ENCODE measurements around the gene TBCD.

DNA sequence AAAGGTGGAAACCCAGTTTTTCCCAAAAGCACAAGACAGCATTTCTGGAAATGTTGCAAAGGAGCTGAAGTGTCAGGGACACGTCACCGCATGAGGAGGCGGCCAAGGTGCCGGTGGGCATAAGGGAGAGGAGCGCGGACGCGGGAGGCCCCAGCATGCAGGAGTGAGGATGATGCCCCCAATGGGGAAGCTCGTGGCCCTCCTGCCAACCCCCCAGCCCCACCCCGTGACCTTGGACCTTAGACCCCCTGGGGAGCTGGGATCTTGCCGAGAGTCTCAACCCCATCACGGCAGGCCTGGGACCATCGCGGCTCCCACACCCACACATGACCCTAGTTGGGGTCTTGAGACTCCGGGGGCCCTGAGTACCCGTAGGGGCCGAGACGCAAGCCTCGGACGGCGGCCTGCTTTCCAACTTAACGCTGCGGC, 208.1 kb downstream of the TBCD start:
- TF ChIP-seq, protein P1, sequence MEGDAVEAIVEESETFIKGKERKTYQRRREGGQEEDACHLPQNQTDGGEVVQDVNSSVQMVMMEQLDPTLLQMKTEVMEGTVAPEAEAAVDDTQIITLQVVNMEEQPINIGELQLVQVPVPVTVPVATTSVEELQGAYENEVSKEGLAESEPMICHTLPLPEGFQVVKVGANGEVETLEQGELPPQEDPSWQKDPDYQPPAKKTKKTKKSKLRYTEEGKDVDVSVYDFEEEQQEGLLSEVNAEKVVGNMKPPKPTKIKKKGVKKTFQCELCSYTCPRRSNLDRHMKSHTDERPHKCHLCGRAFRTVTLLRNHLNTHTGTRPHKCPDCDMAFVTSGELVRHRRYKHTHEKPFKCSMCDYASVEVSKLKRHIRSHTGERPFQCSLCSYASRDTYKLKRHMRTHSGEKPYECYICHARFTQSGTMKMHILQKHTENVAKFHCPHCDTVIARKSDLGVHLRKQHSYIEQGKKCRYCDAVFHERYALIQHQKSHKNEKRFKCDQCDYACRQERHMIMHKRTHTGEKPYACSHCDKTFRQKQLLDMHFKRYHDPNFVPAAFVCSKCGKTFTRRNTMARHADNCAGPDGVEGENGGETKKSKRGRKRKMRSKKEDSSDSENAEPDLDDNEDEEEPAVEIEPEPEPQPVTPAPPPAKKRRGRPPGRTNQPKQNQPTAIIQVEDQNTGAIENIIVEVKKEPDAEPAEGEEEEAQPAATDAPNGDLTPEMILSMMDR (IDR thresholded peaks at IDR 0.05) = no peak
- TF ChIP-seq POLR2A (IDR thresholded peaks at IDR 0.05) = no peak
